Upper lobe of right lung (tissue), 1 donor: ENCODE measurements around the gene FSHR. TPM values are rescaled to one million over a fixed set of nuclear protein-coding genes. Genes with fewer than 3 reads are reported as not detected.

Experiments used
- ATAC-seq: fragments of 200-7000 bp; cut with Tn5 transposase; one replicate; pipeline ENCODE4 v1.9.1; 2020; ENCODE audit warnings: mild to moderate bottlenecking, moderate library complexity
- DNase-seq: peaks from one replicate; pipeline ENCODE4 v3.0.0-alpha.2; 2020
- H3K27ac ChIP-seq: fragments of 200-600 bp; one replicate; pipeline ENCODE4 v1.8.0; 2022
- H3K27me3 ChIP-seq: fragments of 200-600 bp; one replicate; pipeline ENCODE4 v1.8.0; 2022; ENCODE audit warnings: mild to moderate bottlenecking
- H3K36me3 ChIP-seq: fragments of 200-600 bp; one replicate; pipeline ENCODE4 v1.8.0; 2022
- H3K4me1 ChIP-seq: fragments of 200-600 bp; one replicate; pipeline ENCODE4 v1.8.0; 2022
- H3K4me3 ChIP-seq: fragments of 200-600 bp; one replicate; pipeline ENCODE4 v1.8.0; 2022; ENCODE audit warnings: mild to moderate bottlenecking
- H3K9me3 ChIP-seq: fragments of 200-600 bp; one replicate; pipeline ENCODE4 v1.8.0; 2022
- intact Hi-C: fragments of 100-400 bp; cut with DNase I; formaldehyde crosslinking; loops from one replicate; pipeline ENCODE4 v1.11.0; 2022
- total RNA-seq: library from RNA; stranded (reverse); fragmentation: NEBNext Ultra II Directional; extraction: Animal tissue kit (Norgen Biotek cat#: 25700); gene quantifications from one replicate; pipeline ENCODE4 v1.2.1, GENCODE V29; 2021
- TF ChIP-seq, protein P1 (sequence below): fragments of 200-600 bp; IDR thresholded peaks from one replicate; pipeline ENCODE4 v1.8.0; 2022; ENCODE audit warnings: antibody characterized with exemption
- donor health status: DM: no; HTN: yes; CAD: no; lungs with severe emphysema.

Gene FSHR
- total RNA-seq, 1 donor from 2014 or later, result not detected

DNA sequence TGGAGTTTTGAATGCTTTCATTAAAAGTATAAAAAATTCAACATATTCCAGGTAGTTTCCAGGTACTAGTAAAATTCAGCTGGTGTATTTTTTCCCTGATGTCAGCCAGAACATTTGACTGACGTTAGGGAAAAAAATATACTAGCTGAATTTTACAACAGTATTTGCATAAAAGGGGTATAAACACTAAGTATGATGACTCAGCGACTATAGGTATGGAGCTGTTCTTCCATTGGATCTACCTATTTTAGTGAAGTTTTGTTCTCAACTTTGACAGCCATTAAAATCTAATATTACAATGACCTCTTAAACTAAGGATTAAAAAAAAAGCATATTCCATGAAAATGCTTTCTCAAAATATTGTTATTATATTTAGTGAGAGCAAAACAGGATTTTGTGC is 155.9 kb downstream of the FSHR start:
- Histone ChIP-seq H3K9me3 (no peaks in the 10 kb centered on the region), H3K4me3 (no peak overlapping the region), H3K4me1 (peaks cover 9% of the 10 kb centered on the region), H3K27me3 (no peaks in the 10 kb centered on the region), H3K36me3 (no peaks in the 10 kb centered on the region), H3K27ac (no peak overlapping the region)
- ATAC-seq, result no peak
- DNase-seq, result no peak
- TF ChIP-seq, protein P1, sequence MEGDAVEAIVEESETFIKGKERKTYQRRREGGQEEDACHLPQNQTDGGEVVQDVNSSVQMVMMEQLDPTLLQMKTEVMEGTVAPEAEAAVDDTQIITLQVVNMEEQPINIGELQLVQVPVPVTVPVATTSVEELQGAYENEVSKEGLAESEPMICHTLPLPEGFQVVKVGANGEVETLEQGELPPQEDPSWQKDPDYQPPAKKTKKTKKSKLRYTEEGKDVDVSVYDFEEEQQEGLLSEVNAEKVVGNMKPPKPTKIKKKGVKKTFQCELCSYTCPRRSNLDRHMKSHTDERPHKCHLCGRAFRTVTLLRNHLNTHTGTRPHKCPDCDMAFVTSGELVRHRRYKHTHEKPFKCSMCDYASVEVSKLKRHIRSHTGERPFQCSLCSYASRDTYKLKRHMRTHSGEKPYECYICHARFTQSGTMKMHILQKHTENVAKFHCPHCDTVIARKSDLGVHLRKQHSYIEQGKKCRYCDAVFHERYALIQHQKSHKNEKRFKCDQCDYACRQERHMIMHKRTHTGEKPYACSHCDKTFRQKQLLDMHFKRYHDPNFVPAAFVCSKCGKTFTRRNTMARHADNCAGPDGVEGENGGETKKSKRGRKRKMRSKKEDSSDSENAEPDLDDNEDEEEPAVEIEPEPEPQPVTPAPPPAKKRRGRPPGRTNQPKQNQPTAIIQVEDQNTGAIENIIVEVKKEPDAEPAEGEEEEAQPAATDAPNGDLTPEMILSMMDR, result no peak
- intact Hi-C loops, result no loop called here

DNA sequence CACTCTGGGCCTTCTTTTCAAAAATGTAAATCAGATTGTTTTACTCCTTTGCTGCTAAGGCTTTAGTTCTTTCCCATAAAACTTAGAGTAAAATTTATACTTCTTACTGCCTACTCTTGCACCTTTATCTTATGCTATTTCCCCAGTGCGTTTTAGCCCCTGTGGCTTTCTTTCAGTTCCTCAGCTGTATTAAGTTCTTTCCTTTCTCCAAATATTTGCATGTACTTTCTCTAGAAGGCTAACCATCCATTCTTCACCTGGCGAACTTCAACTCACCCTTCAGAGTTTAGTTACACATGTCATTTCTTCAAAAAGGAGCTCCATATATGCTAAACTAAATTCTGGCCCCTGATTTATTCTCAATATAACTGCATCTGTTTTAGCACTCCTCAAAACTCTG is 160.7 kb downstream of the FSHR start:
- DNase-seq, result no peak
- H3K36me3 ChIP-seq, result no peaks in the 10 kb centered on the region
- ATAC-seq, result no peak
- TF ChIP-seq, protein P1, result no peak
- H3K4me3 ChIP-seq, result no peak overlapping the region
- no peaks in the 10 kb centered on the region for H3K4me1 ChIP-seq
- H3K9me3 ChIP-seq, result no peaks in the 10 kb centered on the region
- intact Hi-C loops, result no loop called here
- no peak overlapping the region for H3K27ac ChIP-seq
- no peaks in the 10 kb centered on the region for H3K27me3 ChIP-seq

DNA sequence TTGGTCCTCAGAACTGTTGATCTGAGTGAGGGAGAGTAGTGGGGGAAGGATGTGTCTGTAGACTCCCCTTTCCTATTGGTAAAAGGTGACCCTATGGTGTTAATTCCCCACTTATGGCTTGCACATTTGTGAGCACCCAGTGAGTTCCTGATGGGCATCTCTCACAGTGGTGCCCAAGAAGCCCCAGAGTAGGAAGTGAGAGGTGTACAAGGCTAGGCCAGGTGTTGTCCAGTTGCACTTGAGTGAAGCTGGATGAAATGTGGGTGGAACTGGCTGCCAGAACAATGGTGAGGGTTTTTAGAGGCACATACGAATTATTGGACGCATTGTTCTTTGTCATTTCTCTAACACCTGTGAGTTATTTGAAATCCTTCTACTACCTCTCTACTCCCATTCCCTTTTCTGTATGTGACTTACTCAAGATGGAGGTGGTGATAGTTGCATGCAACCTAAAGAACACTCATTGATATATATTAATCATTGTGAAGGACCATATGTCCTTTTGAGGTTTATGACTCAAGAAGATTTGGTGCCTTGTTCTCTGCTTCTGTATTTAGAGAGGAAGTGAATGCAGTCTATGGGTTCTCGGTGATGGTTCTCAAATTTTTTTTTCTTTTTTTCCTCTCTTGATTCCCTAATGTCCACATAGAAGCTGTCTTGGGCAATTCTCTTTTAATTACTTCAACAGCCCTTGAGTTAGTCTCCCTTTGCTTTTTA is 162.7 kb downstream of the FSHR start:
- intact Hi-C loops, result no loop called here
- Histone ChIP-seq H3K36me3 (no peaks in the 10 kb centered on the region), H3K4me3 (no peak overlapping the region), H3K4me1 (no peaks in the 10 kb centered on the region), H3K27ac (no peak overlapping the region), H3K27me3 (no peaks in the 10 kb centered on the region), H3K9me3 (no peaks in the 10 kb centered on the region)
- no peak for ATAC-seq
- TF ChIP-seq, protein P1, result no peak
- no peak for DNase-seq

DNA sequence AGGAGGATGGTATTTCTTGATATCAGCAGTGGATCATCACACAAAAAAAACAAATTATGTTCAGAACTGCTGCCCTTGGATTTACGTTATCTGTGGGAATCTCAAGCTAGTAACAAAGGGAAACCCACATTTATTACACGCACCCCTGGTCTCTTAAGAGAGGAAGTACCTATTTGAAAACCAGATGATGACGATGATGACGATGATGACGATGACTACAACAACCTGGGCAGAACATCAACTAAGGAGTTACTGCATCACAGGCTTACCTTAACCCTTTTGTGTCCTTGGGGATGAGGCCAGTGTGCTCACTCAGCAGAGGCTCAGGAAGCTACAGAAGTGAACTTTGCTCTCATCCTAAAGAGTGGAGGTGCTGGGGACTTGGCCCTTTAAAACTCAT is 169.4 kb downstream of the FSHR start:
- no peaks in the 10 kb centered on the region for H3K27me3 ChIP-seq
- no peaks in the 10 kb centered on the region for H3K9me3 ChIP-seq
- TF ChIP-seq, protein P1, result no peak
- no peaks in the 10 kb centered on the region for H3K36me3 ChIP-seq
- no peak overlapping the region for H3K4me3 ChIP-seq
- intact Hi-C loops, result no loop called here
- DNase-seq, result no peak
- no peak overlapping the region for H3K27ac ChIP-seq
- ATAC-seq, result no peak
- no peaks in the 10 kb centered on the region for H3K4me1 ChIP-seq

DNA sequence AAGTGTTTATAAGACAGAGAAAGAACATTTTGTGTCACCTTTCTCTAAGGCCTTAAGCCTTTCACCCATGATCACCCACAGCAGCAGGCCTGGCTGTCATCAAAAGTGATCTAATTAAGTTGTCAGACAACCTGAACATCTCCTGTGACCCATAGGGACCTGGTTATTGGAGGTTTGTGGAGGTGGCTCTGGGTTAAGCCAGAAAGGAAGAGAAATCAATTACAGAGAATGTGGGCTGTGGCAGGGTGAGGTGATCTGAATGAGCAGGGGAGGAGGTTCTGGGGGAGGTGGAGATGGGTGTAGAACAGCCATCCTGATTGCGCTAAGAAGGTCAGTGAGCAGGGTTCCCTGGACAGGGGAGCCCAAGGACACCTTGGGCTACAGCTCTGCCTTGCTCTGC is 170.8 kb downstream of the FSHR start:
- no peaks in the 10 kb centered on the region for H3K27me3 ChIP-seq
- intact Hi-C loops, result no loop called here
- TF ChIP-seq, protein P1, result no peak

More for the DNA sequence above, 170.8 kb downstream of the FSHR start:
- no peaks in the 10 kb centered on the region for H3K36me3 ChIP-seq
- H3K27ac ChIP-seq, result no peak overlapping the region
- H3K4me3 ChIP-seq, result no peak overlapping the region
- DNase-seq (no peak), ATAC-seq (no peak)
- H3K4me1 ChIP-seq, result no peaks in the 10 kb centered on the region
- H3K9me3 ChIP-seq, result no peaks in the 10 kb centered on the region
